ENCODE results near the gene SETD6.

SETD6 gene

DNA sequence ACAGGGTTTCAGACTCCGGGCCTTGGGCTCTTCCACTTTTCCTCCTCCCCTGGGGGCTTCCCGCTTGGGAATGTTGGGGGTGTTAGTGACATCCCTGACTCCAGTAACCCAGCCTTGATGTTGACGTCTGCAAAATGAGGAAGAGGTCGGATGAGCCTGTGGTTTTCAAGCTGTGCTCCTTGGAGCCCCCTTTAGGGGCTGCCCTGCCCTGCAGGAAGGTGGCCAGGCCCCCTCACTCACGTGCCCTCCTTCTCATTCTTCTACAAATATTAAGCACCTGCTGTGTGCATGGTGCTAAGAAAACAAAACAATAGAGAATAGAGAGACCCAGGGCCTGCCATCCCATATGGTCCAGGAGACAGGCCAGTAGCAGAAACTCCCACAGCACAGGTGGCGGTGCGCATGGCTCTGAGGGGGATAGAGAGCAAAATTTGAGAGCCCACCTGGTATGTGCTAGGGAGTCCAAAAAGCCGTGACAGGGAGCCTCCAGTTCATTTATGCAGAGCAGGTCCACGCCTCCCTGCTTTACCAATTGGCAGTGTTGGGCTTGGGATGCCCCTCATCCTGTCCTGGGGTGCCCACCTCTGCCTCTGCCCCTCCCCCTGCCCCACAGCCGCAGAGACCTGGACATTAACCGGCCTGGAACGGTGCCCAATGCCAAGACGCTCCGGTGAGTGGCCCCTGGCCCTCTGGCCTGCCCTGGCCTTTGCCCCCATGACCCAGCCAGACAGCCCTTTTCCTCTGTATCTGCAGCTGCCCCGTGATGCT, 7.9 kb upstream of the SETD6 start:
- Histone ChIP-seq H3K9ac (ENCODE audit: low read depth, low read length, poor library complexity, severe bottlenecking) (no peak overlapping the region), H4K20me1 (ENCODE audit: insufficient read depth, low read length, poor library complexity, severe bottlenecking) (no peaks in the 10 kb centered on the region), H3K79me2 (ENCODE audit: insufficient read depth, low read length) (no peaks in the 10 kb centered on the region), H3K27me3 (ENCODE audit: insufficient read depth, low read length, poor library complexity, severe bottlenecking) (no peaks in the 10 kb centered on the region), H3K4me1 (ENCODE audit: insufficient read depth, low read length, poor library complexity, severe bottlenecking) (no peaks in the 10 kb centered on the region), H3F3A (ENCODE audit: low read depth) (no peaks in the 10 kb centered on the region), H3K9me2 (replicated peaks; ENCODE audit: low read depth, low read length) (no peaks in the 10 kb centered on the region), H3K9me3 (ENCODE audit: insufficient read depth, low read depth, low read length) (no peaks in the 10 kb centered on the region), H3K4me3 (ENCODE audit: low read length, poor library complexity, severe bottlenecking) (no peak overlapping the region), H3K4me2 (ENCODE audit: low read depth, low read length, poor library complexity, severe bottlenecking) (no peak overlapping the region), H3K36me3 (ENCODE audit: insufficient read depth, low read length) (no peaks in the 10 kb centered on the region), H2AFZ (ENCODE audit: low read length) (no peak overlapping the region)
- TF ChIP-seq, protein P1, sequence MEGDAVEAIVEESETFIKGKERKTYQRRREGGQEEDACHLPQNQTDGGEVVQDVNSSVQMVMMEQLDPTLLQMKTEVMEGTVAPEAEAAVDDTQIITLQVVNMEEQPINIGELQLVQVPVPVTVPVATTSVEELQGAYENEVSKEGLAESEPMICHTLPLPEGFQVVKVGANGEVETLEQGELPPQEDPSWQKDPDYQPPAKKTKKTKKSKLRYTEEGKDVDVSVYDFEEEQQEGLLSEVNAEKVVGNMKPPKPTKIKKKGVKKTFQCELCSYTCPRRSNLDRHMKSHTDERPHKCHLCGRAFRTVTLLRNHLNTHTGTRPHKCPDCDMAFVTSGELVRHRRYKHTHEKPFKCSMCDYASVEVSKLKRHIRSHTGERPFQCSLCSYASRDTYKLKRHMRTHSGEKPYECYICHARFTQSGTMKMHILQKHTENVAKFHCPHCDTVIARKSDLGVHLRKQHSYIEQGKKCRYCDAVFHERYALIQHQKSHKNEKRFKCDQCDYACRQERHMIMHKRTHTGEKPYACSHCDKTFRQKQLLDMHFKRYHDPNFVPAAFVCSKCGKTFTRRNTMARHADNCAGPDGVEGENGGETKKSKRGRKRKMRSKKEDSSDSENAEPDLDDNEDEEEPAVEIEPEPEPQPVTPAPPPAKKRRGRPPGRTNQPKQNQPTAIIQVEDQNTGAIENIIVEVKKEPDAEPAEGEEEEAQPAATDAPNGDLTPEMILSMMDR (conservative IDR thresholded peaks at IDR 0.05; ENCODE audit: low read length): peak; percentile 31
- no peak for TF ChIP-seq EZH2phosphoT487 (IDR thresholded peaks at IDR 0.05; ENCODE audit: borderline replicate concordance)

DNA sequence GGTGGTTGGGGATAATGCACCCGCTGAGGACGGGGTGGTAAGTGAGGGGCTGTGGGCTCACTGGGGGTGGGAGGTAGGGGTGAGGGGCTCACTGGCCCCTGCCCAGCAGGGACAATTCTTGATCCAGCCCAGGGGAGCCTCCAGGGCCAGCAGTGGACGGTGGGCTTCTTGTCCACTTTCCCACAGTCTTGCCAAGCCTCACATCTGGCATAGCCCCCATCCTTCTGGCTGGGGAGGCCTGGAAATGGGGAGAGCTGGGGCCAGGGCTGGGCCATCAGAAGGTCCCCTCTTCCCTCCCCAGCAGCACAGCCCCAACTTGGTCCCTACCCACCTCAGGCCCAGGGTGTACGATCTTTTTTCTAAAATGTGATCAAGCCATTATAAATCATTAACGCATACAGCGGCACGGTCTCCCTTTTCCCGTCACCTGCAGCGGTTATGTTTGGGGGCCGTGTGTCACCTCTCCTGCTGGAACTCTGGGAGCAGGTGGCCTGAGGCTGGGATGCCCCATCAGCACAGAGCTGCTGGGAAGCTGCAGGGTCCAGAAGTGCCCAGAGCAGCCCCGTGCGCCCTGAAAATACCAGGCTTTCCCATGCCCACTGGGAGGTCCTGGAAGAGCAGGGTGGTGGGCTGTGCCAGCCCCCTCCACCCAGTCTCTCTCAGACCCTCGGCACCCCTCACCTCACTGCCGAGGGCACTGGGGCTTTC, 7.2 kb upstream of the SETD6 start:
- Histone ChIP-seq H3K4me1 (ENCODE audit: insufficient read depth, low read length, poor library complexity, severe bottlenecking) (no peaks in the 10 kb centered on the region), H3K27me3 (ENCODE audit: insufficient read depth, low read length, poor library complexity, severe bottlenecking) (no peaks in the 10 kb centered on the region), H3K79me2 (ENCODE audit: insufficient read depth, low read length) (no peaks in the 10 kb centered on the region), H3K9ac (ENCODE audit: low read depth, low read length, poor library complexity, severe bottlenecking) (no peak overlapping the region), H3K9me3 (ENCODE audit: insufficient read depth, low read depth, low read length) (no peaks in the 10 kb centered on the region), H2AFZ (ENCODE audit: low read length) (no peak overlapping the region), H3K9me2 (replicated peaks; ENCODE audit: low read depth, low read length) (no peaks in the 10 kb centered on the region), H3K36me3 (ENCODE audit: insufficient read depth, low read length) (no peaks in the 10 kb centered on the region), H3K4me2 (ENCODE audit: low read depth, low read length, poor library complexity, severe bottlenecking) (no peak overlapping the region), H3K4me3 (ENCODE audit: low read length, poor library complexity, severe bottlenecking) (no peak overlapping the region), H4K20me1 (ENCODE audit: insufficient read depth, low read length, poor library complexity, severe bottlenecking) (no peaks in the 10 kb centered on the region), H3F3A (ENCODE audit: low read depth) (no peaks in the 10 kb centered on the region)
- no peak for TF ChIP-seq EZH2phosphoT487 (IDR thresholded peaks at IDR 0.05; ENCODE audit: borderline replicate concordance)

DNA sequence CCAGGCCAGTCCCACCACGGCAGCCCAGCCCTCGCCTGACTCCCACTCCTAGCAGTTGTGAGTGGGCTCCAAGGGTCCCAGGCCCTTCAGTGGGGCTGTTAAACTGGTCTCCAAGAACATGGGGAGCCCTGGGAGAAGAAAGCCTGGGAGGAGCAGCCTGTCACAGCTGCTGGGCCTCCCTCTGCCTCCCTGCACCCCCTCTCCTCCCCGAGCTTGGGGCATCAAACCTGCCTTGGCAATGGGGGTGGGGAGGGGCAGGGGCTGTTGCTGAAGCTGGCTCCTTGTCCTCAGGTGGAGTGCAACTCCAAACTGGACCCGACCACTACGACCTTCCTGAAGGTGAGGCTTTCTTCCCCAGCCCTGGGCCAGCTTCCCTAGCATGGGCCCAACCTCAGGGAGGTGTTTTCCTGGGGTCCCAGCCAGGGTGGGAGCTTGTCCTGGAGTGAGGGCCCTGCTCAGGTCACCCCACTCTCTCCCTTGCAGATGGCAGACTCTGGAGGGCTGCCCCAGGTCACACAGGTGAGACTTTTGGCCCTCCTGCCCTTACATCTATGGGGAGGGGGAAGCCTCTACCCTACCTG, 6.6 kb upstream of the SETD6 start:
- H3K4me2 ChIP-seq (ENCODE audit: low read depth, low read length, poor library complexity, severe bottlenecking): no peak overlapping the region
- no peak overlapping the region for H2AFZ ChIP-seq (ENCODE audit: low read length)
- no peaks in the 10 kb centered on the region for H3K4me1 ChIP-seq (ENCODE audit: insufficient read depth, low read length, poor library complexity, severe bottlenecking)
- H3K79me2 ChIP-seq (ENCODE audit: insufficient read depth, low read length): no peaks in the 10 kb centered on the region
- no peak for TF ChIP-seq EZH2phosphoT487 (IDR thresholded peaks at IDR 0.05; ENCODE audit: borderline replicate concordance)
- TF ChIP-seq, protein P1 (conservative IDR thresholded peaks at IDR 0.05; ENCODE audit: low read length): no peak
- no peak overlapping the region for H3K4me3 ChIP-seq (ENCODE audit: low read length, poor library complexity, severe bottlenecking)
- no peaks in the 10 kb centered on the region for H4K20me1 ChIP-seq (ENCODE audit: insufficient read depth, low read length, poor library complexity, severe bottlenecking)
- H3K27me3 ChIP-seq (ENCODE audit: insufficient read depth, low read length, poor library complexity, severe bottlenecking): no peaks in the 10 kb centered on the region
- no peak overlapping the region for H3K9ac ChIP-seq (ENCODE audit: low read depth, low read length, poor library complexity, severe bottlenecking)
- no peaks in the 10 kb centered on the region for H3F3A ChIP-seq (ENCODE audit: low read depth)
- no peaks in the 10 kb centered on the region for H3K36me3 ChIP-seq (ENCODE audit: insufficient read depth, low read length)
- no peaks in the 10 kb centered on the region for H3K9me2 ChIP-seq (replicated peaks; ENCODE audit: low read depth, low read length)
- no peaks in the 10 kb centered on the region for H3K9me3 ChIP-seq (ENCODE audit: insufficient read depth, low read depth, low read length)

All from Loucy (cell line).